Measurements from ENCODE around the gene MAPKAPK5. TPM values are rescaled to one million over a fixed set of nuclear protein-coding genes. Genes with fewer than 3 reads are reported as not detected.
A peak's percentile ranks its signal among the peaks of the same experiment; 100 is the strongest.

The MAPKAPK5 gene
- total and polyA plus RNA-seq, 4 experiments from 2014 or later = 36.6 to 68.1 (median 51.3) TPM

DNA sequence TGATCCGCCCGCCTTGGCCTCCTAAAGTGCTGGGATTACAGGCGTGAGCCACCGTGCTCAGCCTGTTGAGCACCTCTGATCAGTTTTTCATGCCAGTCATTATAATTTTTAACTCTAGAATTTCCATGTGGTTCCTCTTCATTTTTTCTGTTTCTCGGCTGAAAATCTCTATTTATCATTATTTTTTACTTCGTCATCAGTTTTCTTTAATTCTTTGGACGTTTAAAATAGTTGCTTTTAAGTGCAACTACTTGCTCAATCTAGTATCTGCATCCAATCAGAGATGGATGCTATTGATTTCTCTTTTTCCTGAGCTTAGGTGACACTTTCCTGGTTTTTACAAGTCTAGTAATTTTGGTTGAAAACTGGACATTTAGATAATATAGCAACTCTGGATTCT lies 16.8 kb downstream of the MAPKAPK5 start:
- Histone ChIP-seq H3K27me3 (ENCODE audit: insufficient read depth, low read length) (no peaks in the 10 kb centered on the region), H3K9me3 (ENCODE audit: control insufficient read depth in 1 of 2, low read length in 2 of 2) (no peaks in the 10 kb centered on the region), H3K4me1 (ENCODE audit: insufficient read depth, low read length) (peaks cover 8% of the 10 kb centered on the region), H3K27ac (ENCODE audit: low read depth, low read length) (no peak overlapping the region), H3K4me3 (ENCODE audit: low read length in 2 of 2) (no peak overlapping the region), H3K36me3 (ENCODE audit: insufficient read depth, low read length) (no peaks in the 10 kb centered on the region)
- Mint-ChIP-seq H3K36me3 (peaks cover 15 to 16% of the 10 kb centered on the region in 2 donors), H3K4me1 (peaks cover 16 to 45% (median 32%) of the 10 kb centered on the region in 4 donors), H3K4me3 (no peak overlapping the region), H3K27ac (no peak overlapping the region), H3K27me3 (no peaks in the 10 kb centered on the region), H3K9me3 (peaks cover 0 to 2% (median 0%) of the 10 kb centered on the region in 8 donors)
- intact Hi-C loops (cut with micrococcal nuclease) = no loop called here
- CTCF ChIA-PET (ENCODE audit: partially characterized antibody) = interaction anchor here (1.6 kb wide), 1 partner anchor 44 kb away, joined by 3 read pairs; no protein-coding TSS in a partner anchor
- POLR2A ChIA-PET (ENCODE audit: partially characterized antibody) = interaction anchor here (2.4 kb wide), 1 partner anchor 17 kb away, joined by 14 read pairs; the partner anchor contains the start of gene MAPKAPK5
- DNase-seq = no peak

DNA sequence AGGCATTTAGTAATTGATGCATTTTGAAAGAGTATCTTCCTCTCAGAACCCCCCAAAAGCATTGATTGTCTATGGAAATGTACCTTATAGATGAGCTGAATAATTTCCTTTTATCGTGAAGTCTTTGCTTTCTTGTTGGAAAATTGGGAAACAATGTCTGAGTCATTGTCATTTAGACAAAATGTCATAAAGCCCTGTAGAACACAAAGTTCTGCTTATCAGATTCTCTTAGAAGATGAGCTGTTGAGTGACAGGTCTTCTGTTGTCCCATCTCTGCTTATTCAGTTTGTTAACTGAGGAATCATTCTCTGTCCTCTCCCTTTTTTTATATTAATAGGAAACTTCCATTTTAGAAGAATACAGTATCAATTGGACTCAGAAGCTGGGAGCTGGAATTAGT lies 22.9 kb downstream of the MAPKAPK5 start:
- peaks cover 5% of the 10 kb centered on the region for H3K4me1 ChIP-seq (ENCODE audit: insufficient read depth, low read length)
- Mint-ChIP-seq H3K27ac (no peak overlapping the region), H3K9me3 (no peaks in the 10 kb centered on the region), H3K4me3 (no peak overlapping the region), H3K27me3 (no peaks in the 10 kb centered on the region), H3K4me1 (peaks cover 9 to 26% (median 10%) of the 10 kb centered on the region in 4 donors), H3K36me3 (peaks cover 19 to 45% of the 10 kb centered on the region in 2 donors)
- no peak overlapping the region for H3K4me3 ChIP-seq (ENCODE audit: low read length in 2 of 2)
- DNase-seq = no peak
- H3K27ac ChIP-seq (ENCODE audit: low read depth, low read length) = no peak overlapping the region
- H3K27me3 ChIP-seq (ENCODE audit: insufficient read depth, low read length) = no peaks in the 10 kb centered on the region
- peaks cover 14% of the 10 kb centered on the region for H3K36me3 ChIP-seq (ENCODE audit: insufficient read depth, low read length)
- POLR2A ChIA-PET (ENCODE audit: partially characterized antibody) = interaction anchor here (1.2 kb wide), 2 partner anchors 24 to 266 kb away, joined by 3 read pairs; no protein-coding TSS in a partner anchor
- intact Hi-C loops (cut with micrococcal nuclease) = no loop called here
- no peaks in the 10 kb centered on the region for H3K9me3 ChIP-seq (ENCODE audit: control insufficient read depth in 1 of 2, low read length in 2 of 2)
- CTCF ChIA-PET (ENCODE audit: partially characterized antibody) = no interaction called here

DNA sequence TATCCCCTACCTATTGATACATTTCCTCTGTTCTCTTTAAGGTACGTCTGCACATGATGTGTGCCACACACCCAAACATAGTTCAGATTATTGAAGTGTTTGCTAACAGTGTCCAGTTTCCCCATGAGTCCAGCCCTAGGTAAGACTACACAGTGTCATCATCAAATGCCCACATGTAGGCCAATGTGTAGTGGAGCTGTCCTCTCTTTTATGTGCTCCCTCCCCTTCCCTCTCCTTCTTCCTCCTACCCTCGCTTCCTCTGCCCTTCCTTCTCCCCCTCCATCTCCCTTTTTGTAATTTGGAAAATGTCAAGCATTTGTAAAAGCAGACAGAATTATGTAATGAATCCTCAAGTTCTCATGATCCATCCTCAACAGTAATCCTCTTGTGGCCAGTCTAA lies 25.5 kb downstream of the MAPKAPK5 start:
- H3K36me3 Mint-ChIP-seq = peaks cover 36 to 62% of the 10 kb centered on the region in 2 donors
- no peak for DNase-seq
- H3K9me3 Mint-ChIP-seq = no peaks in the 10 kb centered on the region
- ChIA-PET CTCF (ENCODE audit: partially characterized antibody) (interaction anchor here (1.2 kb wide), 1 partner anchor 54 kb away, joined by 3 read pairs; no protein-coding TSS in a partner anchor), POLR2A (ENCODE audit: partially characterized antibody) (no interaction called here)
- Histone ChIP-seq H3K27me3 (ENCODE audit: insufficient read depth, low read length) (no peaks in the 10 kb centered on the region), H3K9me3 (ENCODE audit: control insufficient read depth in 1 of 2, low read length in 2 of 2) (no peaks in the 10 kb centered on the region), H3K27ac (ENCODE audit: low read depth, low read length) (no peak overlapping the region), H3K4me1 (ENCODE audit: insufficient read depth, low read length) (no peaks in the 10 kb centered on the region), H3K4me3 (ENCODE audit: low read length in 2 of 2) (no peak overlapping the region), H3K36me3 (ENCODE audit: insufficient read depth, low read length) (peaks cover 35% of the 10 kb centered on the region)
- H3K4me3 Mint-ChIP-seq = no peak overlapping the region
- H3K4me1 Mint-ChIP-seq = peaks cover 0 to 13% (median 3%) of the 10 kb centered on the region in 4 donors
- H3K27ac Mint-ChIP-seq = peak overlapping the region in 5 of 7 donors; percentile 23 to 71 (median 38)
- no peaks in the 10 kb centered on the region for H3K27me3 Mint-ChIP-seq
- intact Hi-C loops (cut with micrococcal nuclease) = no loop called here

DNA sequence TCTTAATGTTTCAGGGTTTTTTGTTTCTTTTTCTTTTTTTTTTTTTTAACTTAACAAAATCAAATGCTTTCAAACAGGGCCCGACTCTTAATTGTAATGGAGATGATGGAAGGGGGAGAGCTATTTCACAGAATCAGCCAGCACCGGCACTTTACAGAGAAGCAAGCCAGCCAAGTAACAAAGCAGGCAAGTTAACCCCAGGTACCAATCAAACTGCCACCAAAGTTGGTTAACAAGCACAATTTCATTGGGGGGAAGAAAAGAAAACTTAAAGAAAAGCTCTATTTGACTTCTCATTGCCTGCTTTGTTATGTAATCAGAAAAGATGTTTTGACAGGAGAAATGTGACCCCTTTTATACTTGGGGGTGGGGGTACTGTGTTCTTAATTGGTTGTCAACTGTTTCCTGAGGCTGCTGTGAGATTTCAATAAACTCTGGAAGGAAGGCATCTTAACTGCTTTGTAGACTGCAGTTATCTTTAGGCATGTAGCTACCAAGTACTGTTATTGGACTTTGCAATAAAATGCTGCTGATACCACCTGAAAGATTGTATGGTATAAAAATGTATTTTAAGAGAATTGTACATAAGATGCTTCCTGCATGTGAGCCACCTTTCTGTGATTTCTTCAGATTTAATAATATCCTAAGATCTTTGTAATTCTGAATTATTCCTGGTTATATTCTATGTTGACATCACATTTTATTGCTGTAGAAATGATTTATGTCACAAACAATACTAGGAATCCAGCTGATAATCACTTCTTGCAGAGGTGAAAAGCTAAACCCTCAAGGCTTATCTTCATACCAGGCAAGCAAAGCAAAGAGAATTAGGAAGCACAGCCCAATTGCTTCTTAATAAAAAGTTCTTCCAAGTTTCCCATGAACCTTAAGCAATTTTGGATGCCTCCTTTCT lies 26.9 kb downstream of the MAPKAPK5 start:
- no peaks in the 10 kb centered on the region for H3K4me1 ChIP-seq (ENCODE audit: insufficient read depth, low read length)
- Mint-ChIP-seq H3K9me3 (no peaks in the 10 kb centered on the region), H3K36me3 (peaks cover 45 to 68% of the 10 kb centered on the region in 2 donors), H3K4me1 (peaks cover 0 to 5% (median 0%) of the 10 kb centered on the region in 4 donors), H3K4me3 (no peak overlapping the region), H3K27me3 (no peaks in the 10 kb centered on the region), H3K27ac (peak overlapping the region in 3 of 7 donors; percentile 16 to 65 (median 63))
- ChIA-PET CTCF (ENCODE audit: partially characterized antibody) (interaction anchor here (1.2 to 1.7 kb wide), 3 partner anchors 8 to 56 kb away, joined by 3 to 4 read pairs (median 4); no protein-coding TSS in a partner anchor), POLR2A (ENCODE audit: partially characterized antibody) (interaction anchor here (2.8 kb wide), 1 partner anchor 27 kb away, joined by 10 read pairs; the partner anchor contains the start of gene MAPKAPK5)
- H3K27ac ChIP-seq (ENCODE audit: low read depth, low read length) = no peak overlapping the region
- H3K4me3 ChIP-seq (ENCODE audit: low read length in 2 of 2) = no peak overlapping the region
- DNase-seq = no peak
- H3K9me3 ChIP-seq (ENCODE audit: control insufficient read depth in 1 of 2, low read length in 2 of 2) = no peaks in the 10 kb centered on the region
- no peaks in the 10 kb centered on the region for H3K27me3 ChIP-seq (ENCODE audit: insufficient read depth, low read length)
- intact Hi-C loops (cut with micrococcal nuclease) = no loop called here
- peaks cover 41% of the 10 kb centered on the region for H3K36me3 ChIP-seq (ENCODE audit: insufficient read depth, low read length)

DNA sequence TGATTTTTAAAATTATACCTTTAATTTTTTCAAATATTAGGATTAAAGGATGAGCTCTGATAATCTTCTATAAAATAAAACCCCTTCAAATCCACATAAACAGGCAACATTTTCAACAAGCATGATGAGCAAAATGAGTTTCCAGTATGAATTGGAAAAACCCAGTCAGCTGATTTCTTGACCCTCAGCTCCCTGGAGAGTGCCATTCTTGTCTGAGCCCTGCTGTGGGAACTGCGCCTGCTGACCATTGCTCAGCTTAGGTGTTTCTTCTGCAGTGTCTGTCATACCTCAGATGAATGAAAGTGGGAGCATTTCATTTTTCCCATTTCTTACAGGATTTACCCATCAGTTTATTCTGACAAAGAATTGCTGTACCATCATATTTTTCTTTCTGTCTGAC lies 27.6 kb downstream of the MAPKAPK5 start:
- Mint-ChIP-seq H3K9me3 (no peaks in the 10 kb centered on the region), H3K27me3 (no peaks in the 10 kb centered on the region), H3K4me1 (peaks cover 0 to 5% (median 0%) of the 10 kb centered on the region in 4 donors), H3K4me3 (no peak overlapping the region), H3K36me3 (peaks cover 45 to 68% of the 10 kb centered on the region in 2 donors), H3K27ac (no peak overlapping the region)
- H3K27ac ChIP-seq (ENCODE audit: low read depth, low read length) = no peak overlapping the region
- H3K36me3 ChIP-seq (ENCODE audit: insufficient read depth, low read length) = peaks cover 41% of the 10 kb centered on the region
- ChIA-PET POLR2A (ENCODE audit: partially characterized antibody) (interaction anchor here (2.8 kb wide), 1 partner anchor 28 kb away, joined by 10 read pairs; the partner anchor contains the start of gene MAPKAPK5), CTCF (ENCODE audit: partially characterized antibody) (interaction anchor here (1.5 to 1.7 kb wide), 2 partner anchors 9 to 57 kb away, joined by 4 read pairs; no protein-coding TSS in a partner anchor)
- H3K4me1 ChIP-seq (ENCODE audit: insufficient read depth, low read length) = no peaks in the 10 kb centered on the region
- DNase-seq = no peak
- no peaks in the 10 kb centered on the region for H3K9me3 ChIP-seq (ENCODE audit: control insufficient read depth in 1 of 2, low read length in 2 of 2)
- H3K27me3 ChIP-seq (ENCODE audit: insufficient read depth, low read length) = no peaks in the 10 kb centered on the region
- intact Hi-C loops (cut with micrococcal nuclease) = no loop called here
- H3K4me3 ChIP-seq (ENCODE audit: low read length in 2 of 2) = no peak overlapping the region

DNA sequence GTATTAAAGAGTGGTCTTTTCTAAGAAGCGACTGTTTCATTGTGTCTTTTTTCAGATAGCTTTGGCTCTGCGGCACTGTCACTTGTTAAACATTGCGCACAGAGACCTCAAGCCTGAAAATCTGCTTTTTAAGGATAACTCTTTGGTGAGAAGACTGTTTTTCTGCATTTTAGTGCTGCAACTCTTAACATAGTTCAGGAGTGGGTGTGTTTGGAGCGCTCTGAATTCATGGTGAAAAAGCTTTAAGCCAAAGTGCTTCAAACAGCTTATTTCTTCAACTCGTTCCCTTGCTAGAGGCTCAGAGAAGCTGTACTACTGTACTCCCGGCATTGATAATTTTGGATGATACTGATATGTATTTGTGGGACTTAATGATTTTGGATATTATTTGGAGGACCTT lies 28.2 kb downstream of the MAPKAPK5 start:
- H3K4me1 ChIP-seq (ENCODE audit: insufficient read depth, low read length) = no peaks in the 10 kb centered on the region
- ChIA-PET CTCF (ENCODE audit: partially characterized antibody) (interaction anchor here (1.0 to 1.7 kb wide), 3 partner anchors 9 to 75 kb away, joined by 3 to 4 read pairs (median 4); no protein-coding TSS in a partner anchor), POLR2A (ENCODE audit: partially characterized antibody) (interaction anchor here (2.8 kb wide), 1 partner anchor 29 kb away, joined by 10 read pairs; the partner anchor contains the start of gene MAPKAPK5)
- peaks cover 40% of the 10 kb centered on the region for H3K36me3 ChIP-seq (ENCODE audit: insufficient read depth, low read length)
- H3K27ac ChIP-seq (ENCODE audit: low read depth, low read length) = no peak overlapping the region
- H3K4me3 ChIP-seq (ENCODE audit: low read length in 2 of 2) = no peak overlapping the region
- Mint-ChIP-seq H3K27me3 (no peaks in the 10 kb centered on the region), H3K4me3 (no peak overlapping the region), H3K4me1 (peaks cover 0 to 5% (median 0%) of the 10 kb centered on the region in 4 donors), H3K36me3 (peaks cover 45 to 63% of the 10 kb centered on the region in 2 donors), H3K9me3 (no peaks in the 10 kb centered on the region), H3K27ac (no peak overlapping the region)
- no peaks in the 10 kb centered on the region for H3K27me3 ChIP-seq (ENCODE audit: insufficient read depth, low read length)
- intact Hi-C loops (cut with micrococcal nuclease) = no loop called here
- no peaks in the 10 kb centered on the region for H3K9me3 ChIP-seq (ENCODE audit: control insufficient read depth in 1 of 2, low read length in 2 of 2)
- no peak for DNase-seq

DNA sequence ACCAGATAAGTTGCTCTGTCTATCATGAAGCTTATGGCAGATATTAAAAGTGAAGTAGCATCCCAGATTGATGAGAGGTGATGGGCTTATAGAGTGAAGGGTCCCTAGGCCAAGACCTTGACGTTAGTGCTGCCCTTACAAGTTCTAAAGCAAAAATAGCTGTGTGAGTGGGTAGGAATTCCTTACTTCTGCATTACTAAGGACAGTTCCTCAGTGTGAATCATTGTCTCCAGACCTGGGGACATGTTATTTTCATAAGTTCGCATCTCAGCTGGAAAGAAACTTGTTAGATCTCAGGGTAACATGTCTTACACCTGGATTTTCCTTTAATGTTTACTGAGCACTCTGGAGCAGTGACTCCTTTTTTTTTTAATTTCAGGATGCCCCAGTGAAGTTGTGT lies 28.7 kb downstream of the MAPKAPK5 start:
- intact Hi-C loops (cut with micrococcal nuclease) = no loop called here
- Histone ChIP-seq H3K9me3 (ENCODE audit: control insufficient read depth in 1 of 2, low read length in 2 of 2) (no peaks in the 10 kb centered on the region), H3K27me3 (ENCODE audit: insufficient read depth, low read length) (no peaks in the 10 kb centered on the region), H3K36me3 (ENCODE audit: insufficient read depth, low read length) (peaks cover 41% of the 10 kb centered on the region), H3K4me1 (ENCODE audit: insufficient read depth, low read length) (no peaks in the 10 kb centered on the region), H3K4me3 (ENCODE audit: low read length in 2 of 2) (no peak overlapping the region), H3K27ac (ENCODE audit: low read depth, low read length) (no peak overlapping the region)
- ChIA-PET CTCF (ENCODE audit: partially characterized antibody) (interaction anchor here (1.0 to 1.5 kb wide), 2 partner anchors 58 to 74 kb away, joined by 3 to 4 read pairs; no protein-coding TSS in a partner anchor), POLR2A (ENCODE audit: partially characterized antibody) (interaction anchor here (2.8 kb wide), 1 partner anchor 29 kb away, joined by 10 read pairs; the partner anchor contains the start of gene MAPKAPK5)
- Mint-ChIP-seq H3K27ac (peak overlapping the region in 2 of 7 donors; percentile 8 to 19), H3K27me3 (no peaks in the 10 kb centered on the region), H3K4me3 (no peak overlapping the region), H3K36me3 (peaks cover 45 to 65% of the 10 kb centered on the region in 2 donors), H3K4me1 (peaks cover 0 to 5% (median 0%) of the 10 kb centered on the region in 4 donors), H3K9me3 (no peaks in the 10 kb centered on the region)
- no peak for DNase-seq
